Esophagus muscularis mucosa (tissue), 4 donors: ENCODE results near the gene BMPR1A. TPM values are rescaled to one million over a fixed set of nuclear protein-coding genes. Genes with fewer than 3 reads are reported as not detected.
A peak's percentile ranks its signal among the peaks of the same experiment; 100 is the strongest.

Experiments
- DNase-seq: peaks from one replicate; pipeline ENCODE4 v3.0.0-alpha.2; 2017; ENCODE audit errors: extremely low spot score
- H3K27ac ChIP-seq, 4 donors: fragments of 200-600 bp; sonication (generic); replicated peaks in 1 of 4; 1 replicate in 3 of 4; 2 replicates in 1 of 4; pipeline ENCODE4 v1.5.1; 2016 to 2019; ENCODE audit warnings: mild to moderate bottlenecking in 1 of 4
- H3K27me3 ChIP-seq, 4 donors: fragments of 200-600 bp; sonication (generic); one replicate each; pipeline versions ENCODE4 v1.5.1 to v1.6.0; 2016 to 2019
- H3K36me3 ChIP-seq, 4 donors: fragments of 200-600 bp; sonication (generic); one replicate each; pipeline ENCODE4 v1.5.1; 2016 to 2019
- H3K4me1 ChIP-seq, 4 donors: fragments of 200-600 bp; sonication (generic); one replicate each; pipeline ENCODE4 v1.5.1; 2016 to 2019
- H3K4me3 ChIP-seq, 4 donors: fragments of 200-600 bp; sonication (generic); 1 replicate in 2 of 4; 2 replicates in 2 of 4; pipeline ENCODE4 v1.5.1; 2016 to 2019; ENCODE audit warnings: mild to moderate bottlenecking in 4 of 4, moderate library complexity in 1 of 4
- H3K9me3 ChIP-seq, 4 donors: fragments of 200-600 bp; sonication (generic); 1 replicate in 3 of 4; 2 replicates in 1 of 4; pipeline ENCODE4 v1.5.1; 2016 to 2019
- CTCF ChIP-seq, 3 experiments: fragments of 200-600 bp in 2 of 3; fragments of 450-650 bp in 1 of 3; sonication (generic) in 2 of 3; IDR thresholded peaks; one replicate each; pipeline ENCODE4 v1.5.1; 2017 to 2019; ENCODE audit warnings: antibody characterized with exemption in 3 of 3, mild to moderate bottlenecking in 2 of 3, moderate library complexity in 1 of 3
- EP300 ChIP-seq: sonication (generic); formaldehyde crosslinking; IDR thresholded peaks from one replicate; pipeline ENCODE4 v1.6.1; 2017; ENCODE audit warnings: antibody characterized with exemption
- POLR2A ChIP-seq: fragments of 450-650 bp; IDR thresholded peaks from one replicate; pipeline ENCODE4 v1.6.1; 2017; ENCODE audit warnings: antibody characterized with exemption, moderate library complexity, mild to moderate bottlenecking, low read depth
- POLR2AphosphoS5 ChIP-seq, 2 donors: sonication (generic); formaldehyde crosslinking; IDR thresholded peaks; one replicate each; pipeline ENCODE4 v1.6.1; 2017; ENCODE audit warnings: antibody characterized with exemption in 2 of 2
- WGBS: methylation state at CpG from one replicate; pipeline ENCODE4 v1.1.5; 2018; 5-methylcytosine and 5-hydroxymethylcytosine counted together
- intact Hi-C: fragments of 100-400 bp; cut with DNase I; formaldehyde crosslinking; loops from one replicate; pipeline ENCODE4 v1.15.1; 2023
- total RNA-seq, 4 donors: library from RNA; depleted of rRNA; stranded (reverse); fragments of >200 nt; gene quantifications; one replicate each; pipeline versions ENCODE4 v1.1.0 to v1.2.1, GENCODE V29; 2016

The BMPR1A gene
- total RNA-seq, 4 donors from 2014 or later: 66.1 to 110 (median 90.5) TPM

GRCh38 chr10:86768412-86769062, 12.1 kb downstream of the BMPR1A start:
- Histone ChIP-seq H3K9me3 (no peaks in the 10 kb centered on the region), H3K4me1 (peaks cover 24 to 96% (median 87%) of the 10 kb centered on the region in 4 donors), H3K4me3 (no peak overlapping the region), H3K36me3 (no peaks in the 10 kb centered on the region), H3K27ac (peak overlapping the region in 1 of 4 donors; percentile 7), H3K27me3 (no peaks in the 10 kb centered on the region)
- intact Hi-C loops: no loop called here
- DNase-seq: no peak
- 60% methylated on average over 1 of the region's 1 CpG for WGBS
- no peak for TF ChIP-seq POLR2A

DNA sequence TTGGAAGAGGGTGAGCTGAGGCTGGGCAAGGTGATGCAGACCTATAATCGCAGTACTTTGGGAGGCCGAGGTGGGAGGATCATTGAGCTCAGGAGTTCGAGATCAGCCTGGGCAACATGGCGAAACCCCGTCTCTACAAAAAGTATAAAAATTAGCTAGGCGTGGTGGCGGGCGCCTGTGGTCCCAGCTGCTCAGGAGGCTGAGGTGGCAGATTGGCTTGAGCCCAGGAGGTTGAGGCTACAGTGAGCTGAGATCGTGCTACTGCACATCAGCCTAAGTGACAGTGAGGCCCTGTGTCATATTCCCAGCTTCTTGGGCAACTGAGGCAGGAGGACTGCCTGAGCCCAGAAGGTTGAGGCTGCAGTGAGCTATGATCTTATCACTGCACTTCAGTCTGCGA, 13.6 kb downstream of the BMPR1A start:
- 93% methylated on average over 10 of the region's 10 CpGs for WGBS
- TF ChIP-seq POLR2AphosphoS5 (IDR thresholded peaks at IDR 0.05): no peak
- TF ChIP-seq CTCF (IDR thresholded peaks at IDR 0.05): no peak
- no peak for TF ChIP-seq EP300
- Histone ChIP-seq H3K36me3 (no peaks in the 10 kb centered on the region), H3K27ac (peak overlapping the region in 1 of 4 donors; percentile 7), H3K9me3 (no peaks in the 10 kb centered on the region), H3K4me1 (peaks cover 30 to 99% (median 91%) of the 10 kb centered on the region in 4 donors), H3K27me3 (no peaks in the 10 kb centered on the region), H3K4me3 (no peak overlapping the region)
- DNase-seq: no peak
- intact Hi-C loops: no loop called here

DNA sequence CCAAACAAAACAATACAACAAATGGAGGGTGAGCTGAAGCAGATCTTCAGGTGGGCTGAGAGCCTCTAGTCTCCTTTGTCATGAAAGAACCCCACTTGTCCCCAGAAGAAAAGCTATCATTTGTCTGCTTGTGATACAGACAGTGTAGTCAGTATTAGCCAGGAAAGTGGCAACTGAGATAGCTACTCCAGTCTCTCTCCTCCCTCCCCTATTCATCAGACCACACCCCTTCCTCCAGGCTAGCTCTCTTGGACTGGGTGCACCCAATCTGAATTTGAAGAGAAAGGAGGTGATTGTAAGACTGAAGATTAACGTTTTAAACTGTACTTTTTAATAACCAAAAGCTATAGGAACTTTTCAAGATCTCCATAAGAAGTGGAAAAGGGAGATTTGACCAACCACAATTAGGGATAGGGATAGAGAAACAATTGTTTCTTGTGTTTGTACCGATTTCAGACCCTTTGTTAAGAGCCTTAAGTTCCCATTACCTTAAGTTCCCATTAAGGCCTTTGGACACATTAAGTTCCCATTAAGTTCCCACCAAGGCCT, 14.1 kb downstream of the BMPR1A start:
- Histone ChIP-seq H3K4me3 (no peak overlapping the region), H3K4me1 (peaks cover 35 to 99% (median 92%) of the 10 kb centered on the region in 4 donors), H3K9me3 (no peaks in the 10 kb centered on the region), H3K27me3 (no peaks in the 10 kb centered on the region), H3K36me3 (no peaks in the 10 kb centered on the region), H3K27ac (peak overlapping the region in 1 of 4 donors; percentile 7)
- 53% methylated on average over 2 of the region's 2 CpGs for WGBS
- TF ChIP-seq POLR2AphosphoS5 (IDR thresholded peaks at IDR 0.05) (no peak), CTCF (IDR thresholded peaks at IDR 0.05) (no peak), EP300 (no peak), POLR2A (no peak)
- no peak for DNase-seq
- intact Hi-C loops: no loop called here

- no peaks in the 10 kb centered on the region for H3K9me3 ChIP-seq
- no peak for TF ChIP-seq EP300
- TF ChIP-seq POLR2AphosphoS5 (IDR thresholded peaks at IDR 0.05): no peak
- TF ChIP-seq CTCF (IDR thresholded peaks at IDR 0.05): no peak
- TF ChIP-seq POLR2A: no peak
- peak overlapping the region in 2 of 4 donors; percentile 6 to 29 for H3K27ac ChIP-seq
- no peak overlapping the region for H3K4me3 ChIP-seq
- WGBS: 63% methylated on average over 6 of the region's 6 CpGs
- H3K27me3 ChIP-seq: no peaks in the 10 kb centered on the region
- no peaks in the 10 kb centered on the region for H3K36me3 ChIP-seq
- DNase-seq: no peak
- intact Hi-C loops: no loop called here
- peaks cover 35 to 90% (median 83%) of the 10 kb centered on the region in 4 donors for H3K4me1 ChIP-seq
Observed at GRCh38 chr10:86773498-86773897, 17.1 kb downstream of the BMPR1A start.

- intact Hi-C loops: loop anchor here (5.0 kb wide), 1 partner anchor 47 kb away; no protein-coding TSS in a partner anchor
- H3K27me3 ChIP-seq: no peaks in the 10 kb centered on the region
- TF ChIP-seq EP300 (no peak), POLR2A (no peak), POLR2AphosphoS5 (IDR thresholded peaks at IDR 0.05) (no peak), CTCF (IDR thresholded peaks at IDR 0.05) (no peak)
- no peak for DNase-seq
- WGBS: 34% methylated on average over 6 of the region's 6 CpGs
- H3K27ac ChIP-seq: peak overlapping the region; percentile 33 to 62 (median 39)
- H3K4me3 ChIP-seq: no peak overlapping the region
- H3K36me3 ChIP-seq: no peaks in the 10 kb centered on the region
- H3K9me3 ChIP-seq: no peaks in the 10 kb centered on the region
- peaks cover 18 to 85% (median 75%) of the 10 kb centered on the region in 4 donors for H3K4me1 ChIP-seq
Observed at GRCh38 chr10:86775056-86775869, 18.8 kb downstream of the BMPR1A start.
